SKM-1 treated with dmso at 0.1 percent for 144 hours (cell line): ENCODE data around the gene DEFB123.
"Not testable (repeated sequence)": the region's sequence is repeated elsewhere in the genome, so short reads cannot be mapped to it uniquely, and the experiment has no call there.

Source experiments
- DNase-seq: peaks from one replicate; lab custom pipeline; 2025; ENCODE audit not compliant: unreplicated experiment; lab: John Stamatoyannopoulos, UW

DEFB123 gene

GRCh38 chr20:31440012-31440659, at the start of gene DEFB123:
DEFB123 (plus strand) TSS chr20:31440632; CDS start chr20:31440699, 67 bp downstream.
- DNase-seq: no peak

- no peak for DNase-seq
These were observed 47.6 kb upstream of the DEFB123 start for GRCh38 chr20:31392836-31393235.

GRCh38 chr20:31394900-31395299, 45.5 kb upstream of the DEFB123 start:
- DNase-seq: no peak

GRCh38 chr20:31403886-31404285, 36.5 kb upstream of the DEFB123 start:
- no peak for DNase-seq

- DNase-seq: no peak
These were observed 34.3 kb upstream of the DEFB123 start, which contains the start of gene DEFB121 for GRCh38 chr20:31406115-31406514. DEFB121 (minus strand) TSS chr20:31406215; CDS start chr20:31406152, 63 bp downstream.

GRCh38 chr20:31410011-31410410, 30.4 kb upstream of the DEFB123 start:
- no peak for DNase-seq

- no peak for DNase-seq
These were observed 26.1 kb upstream of the DEFB123 start for GRCh38 chr20:31414381-31414780.

- DNase-seq: no peak
These were observed 24.8 kb upstream of the DEFB123 start for GRCh38 chr20:31415653-31416052.

- DNase-seq: no peak
These were observed 22.1 kb upstream of the DEFB123 start for GRCh38 chr20:31418307-31418706.

GRCh38 chr20:31425797-31426196, 14.6 kb upstream of the DEFB123 start:
- no peak for DNase-seq

GRCh38 chr20:31426891-31427551, 13.4 kb upstream of the DEFB123 start:
- not testable (repeated sequence) for DNase-seq

- not testable (repeated sequence) for DNase-seq
These were observed 12.9 kb upstream of the DEFB123 start for GRCh38 chr20:31427576-31427975.

- no peak for DNase-seq
These were observed 9.8 kb upstream of the DEFB123 start for GRCh38 chr20:31430568-31431115.

- no peak for DNase-seq
These were observed 5.8 kb downstream of the DEFB123 start for GRCh38 chr20:31446084-31446819.

- DNase-seq: no peak
These were observed 9.3 kb downstream of the DEFB123 start for GRCh38 chr20:31449511-31450414.

GRCh38 chr20:31452575-31452974, 12.1 kb downstream of the DEFB123 start:
- DNase-seq: no peak

- no peak for DNase-seq
These were observed 13.9 kb downstream of the DEFB123 start for GRCh38 chr20:31454361-31454760.

- not testable (repeated sequence) for DNase-seq
These were observed 30.5 kb downstream of the DEFB123 start for GRCh38 chr20:31470946-31471345.

- no peak for DNase-seq
These were observed 32.2 kb downstream of the DEFB123 start for GRCh38 chr20:31472395-31473330.
